Subcutaneous adipose tissue (tissue), 4 donors: ENCODE data around the gene ADARB2. TPM values are rescaled to one million over a fixed set of nuclear protein-coding genes. Genes with fewer than 3 reads are reported as not detected.

Experiments
- total RNA-seq, 4 donors: library from RNA; depleted of rRNA; stranded (reverse); fragments of >200 nt; gene quantifications; one replicate each; pipeline ENCODE4 v1.1.0, GENCODE V29; 2016
- TF ChIP-seq, protein P1 (sequence below): fragments of 450-650 bp; IDR thresholded peaks from one replicate; pipeline ENCODE4 v1.5.1; 2016; ENCODE audit warnings: low read depth, mild to moderate bottlenecking, control low read depth, antibody characterized with exemption, moderate library complexity

Gene ADARB2
- total RNA-seq, 4 donors from 2014 or later: under 0.01 to 0.65 (median 0.44) TPM; not detected in 1

DNA sequence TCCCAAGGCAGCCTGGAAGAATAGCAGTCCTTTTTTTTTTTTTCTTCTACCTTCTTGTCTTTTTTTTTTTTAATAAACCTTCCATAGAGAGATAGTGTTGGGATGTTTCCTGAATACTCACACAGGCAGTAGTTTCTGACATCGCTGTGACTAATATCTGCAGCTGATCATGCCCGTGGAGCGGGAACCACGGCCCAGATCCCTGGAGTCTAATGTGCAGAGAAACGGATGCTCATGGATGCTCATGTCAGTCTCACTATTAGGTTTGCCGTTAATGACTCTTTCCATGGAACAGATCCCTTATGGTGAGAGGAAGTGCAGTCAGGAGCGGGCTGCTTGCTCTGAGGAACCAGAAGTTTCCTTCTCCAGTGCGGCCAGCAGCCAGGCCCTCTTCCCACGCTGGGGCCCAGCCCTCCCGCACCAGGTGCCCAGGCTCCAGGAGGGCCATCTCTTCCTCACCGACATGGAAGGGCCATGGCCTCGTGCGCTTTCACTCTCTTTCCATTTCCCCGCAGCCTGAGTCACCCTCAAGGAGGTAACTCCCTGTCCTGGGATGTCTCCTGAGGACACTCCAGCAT lies 548.7 kb downstream of the ADARB2 start:
- TF ChIP-seq, protein P1, sequence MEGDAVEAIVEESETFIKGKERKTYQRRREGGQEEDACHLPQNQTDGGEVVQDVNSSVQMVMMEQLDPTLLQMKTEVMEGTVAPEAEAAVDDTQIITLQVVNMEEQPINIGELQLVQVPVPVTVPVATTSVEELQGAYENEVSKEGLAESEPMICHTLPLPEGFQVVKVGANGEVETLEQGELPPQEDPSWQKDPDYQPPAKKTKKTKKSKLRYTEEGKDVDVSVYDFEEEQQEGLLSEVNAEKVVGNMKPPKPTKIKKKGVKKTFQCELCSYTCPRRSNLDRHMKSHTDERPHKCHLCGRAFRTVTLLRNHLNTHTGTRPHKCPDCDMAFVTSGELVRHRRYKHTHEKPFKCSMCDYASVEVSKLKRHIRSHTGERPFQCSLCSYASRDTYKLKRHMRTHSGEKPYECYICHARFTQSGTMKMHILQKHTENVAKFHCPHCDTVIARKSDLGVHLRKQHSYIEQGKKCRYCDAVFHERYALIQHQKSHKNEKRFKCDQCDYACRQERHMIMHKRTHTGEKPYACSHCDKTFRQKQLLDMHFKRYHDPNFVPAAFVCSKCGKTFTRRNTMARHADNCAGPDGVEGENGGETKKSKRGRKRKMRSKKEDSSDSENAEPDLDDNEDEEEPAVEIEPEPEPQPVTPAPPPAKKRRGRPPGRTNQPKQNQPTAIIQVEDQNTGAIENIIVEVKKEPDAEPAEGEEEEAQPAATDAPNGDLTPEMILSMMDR: no peak

DNA sequence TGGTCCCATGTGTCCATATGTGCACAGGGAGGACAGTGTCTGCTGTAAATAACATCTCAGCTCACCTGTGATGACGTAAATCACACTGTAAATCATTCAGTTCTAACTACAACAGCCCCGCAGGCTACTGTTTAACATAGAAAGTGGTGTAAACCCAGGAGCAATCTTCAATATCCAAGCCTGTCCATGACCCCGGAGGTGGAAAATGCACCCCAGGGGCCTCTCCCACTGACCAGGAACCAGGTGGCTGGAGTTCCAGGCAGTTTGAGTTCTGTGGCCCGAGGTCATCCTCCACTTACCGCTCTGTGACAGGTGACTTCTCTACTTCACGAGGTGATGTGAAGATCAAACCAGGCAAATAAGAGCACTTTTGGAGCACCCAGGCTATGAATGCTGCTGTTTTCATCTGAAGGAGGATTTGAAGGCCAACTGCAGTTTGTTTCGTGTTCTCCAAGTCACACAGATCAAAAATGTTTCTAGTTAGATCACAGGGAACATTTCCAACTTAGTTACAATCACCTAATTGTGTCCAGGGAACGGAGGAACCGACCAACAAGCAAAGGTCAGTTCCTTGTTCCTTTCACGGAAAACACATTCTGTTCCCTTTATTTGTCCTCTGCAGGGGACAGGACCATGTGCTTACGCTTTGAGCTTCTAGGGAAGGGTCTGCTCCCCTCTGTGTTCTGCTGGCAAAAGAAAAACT lies 549.3 kb downstream of the ADARB2 start:
- TF ChIP-seq, protein P1: no peak

DNA sequence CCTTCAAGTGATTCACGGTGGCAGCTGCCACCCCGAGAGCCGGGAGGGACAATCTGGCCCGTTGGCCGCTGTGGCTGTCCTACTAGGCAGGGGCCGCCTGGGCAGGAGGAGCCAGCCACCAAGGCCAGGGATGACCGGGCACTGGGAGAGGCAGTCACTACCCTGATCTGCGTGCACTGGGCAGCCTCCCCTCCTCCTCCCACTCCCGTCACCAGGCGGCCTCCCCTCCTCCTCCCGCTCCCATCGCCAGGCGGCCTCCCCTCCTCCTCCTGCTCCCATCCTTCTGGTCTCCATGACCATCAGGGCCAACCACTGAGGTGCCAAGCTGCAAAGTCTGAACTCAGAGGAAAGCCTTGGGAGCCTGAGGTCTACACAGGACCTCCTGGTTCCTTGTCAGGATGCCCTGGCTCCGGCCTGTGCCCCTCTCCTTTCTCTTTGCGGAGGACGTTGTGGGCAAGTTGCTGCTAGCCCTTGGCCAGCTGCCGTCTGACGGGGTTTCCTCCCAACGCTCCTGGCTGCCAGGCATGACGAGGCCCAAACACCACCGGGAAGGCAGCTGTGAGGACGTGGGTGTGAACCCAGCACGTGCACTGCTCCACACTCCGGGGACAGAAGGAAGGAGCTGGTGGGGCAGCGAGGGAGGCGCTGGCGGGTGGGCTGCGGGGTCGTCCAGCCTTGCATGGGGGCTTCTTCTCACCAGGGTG lies 550.0 kb downstream of the ADARB2 start:
- TF ChIP-seq, protein P1: no peak

DNA sequence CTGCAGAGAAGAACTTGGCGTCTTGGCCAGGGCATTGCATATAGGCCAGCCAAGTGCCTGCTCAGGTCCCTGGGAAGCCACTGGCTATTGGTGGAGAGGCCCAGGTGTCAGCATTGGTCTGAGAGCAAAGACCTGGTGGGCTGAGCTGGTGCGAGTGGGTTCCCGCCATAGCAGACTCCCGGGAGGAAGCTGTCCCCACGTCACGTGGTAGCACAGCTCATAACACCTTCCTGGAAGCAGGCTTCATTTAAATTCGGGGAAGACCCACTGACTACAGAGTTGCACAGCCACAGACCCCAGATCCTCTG lies 550.7 kb downstream of the ADARB2 start:
- TF ChIP-seq, protein P1: no peak

DNA sequence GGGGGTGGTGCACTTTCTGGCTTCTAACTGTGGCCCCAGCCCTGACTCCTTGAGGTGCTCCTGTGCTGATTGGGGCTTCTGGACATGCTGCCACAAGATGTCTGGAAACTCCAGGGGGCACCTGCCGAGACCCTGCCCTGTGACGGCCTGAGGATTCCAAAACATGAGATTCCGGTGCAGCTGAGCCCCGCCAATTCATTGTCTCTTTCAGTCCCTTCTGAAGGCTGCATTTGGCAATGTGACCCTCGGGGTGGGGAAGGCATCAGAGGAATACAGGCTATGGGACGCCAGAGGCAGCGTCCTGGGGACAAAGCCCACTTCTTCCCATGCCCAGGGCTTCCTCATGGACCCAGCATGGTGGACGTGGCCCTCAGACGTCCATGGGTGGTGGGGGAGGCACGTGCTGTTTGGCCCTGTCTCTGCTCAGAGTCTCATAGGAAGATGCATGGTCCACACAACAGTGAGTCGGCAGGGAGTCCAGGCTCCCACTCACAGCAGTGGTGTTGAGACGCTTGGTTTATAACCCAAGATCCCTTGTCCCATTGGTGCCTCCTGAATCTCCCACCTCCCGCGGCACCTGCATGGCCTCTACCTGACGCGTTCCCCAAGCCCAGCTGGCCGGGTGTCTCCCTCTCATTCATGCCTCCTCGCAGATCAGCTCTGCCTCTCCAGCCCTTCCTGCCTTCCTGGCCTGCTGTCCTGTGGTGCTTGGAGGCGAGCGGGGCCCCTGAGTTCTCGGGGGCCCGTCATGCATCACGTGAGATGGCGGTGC lies 551.2 kb downstream of the ADARB2 start:
- TF ChIP-seq, protein P1: no peak

DNA sequence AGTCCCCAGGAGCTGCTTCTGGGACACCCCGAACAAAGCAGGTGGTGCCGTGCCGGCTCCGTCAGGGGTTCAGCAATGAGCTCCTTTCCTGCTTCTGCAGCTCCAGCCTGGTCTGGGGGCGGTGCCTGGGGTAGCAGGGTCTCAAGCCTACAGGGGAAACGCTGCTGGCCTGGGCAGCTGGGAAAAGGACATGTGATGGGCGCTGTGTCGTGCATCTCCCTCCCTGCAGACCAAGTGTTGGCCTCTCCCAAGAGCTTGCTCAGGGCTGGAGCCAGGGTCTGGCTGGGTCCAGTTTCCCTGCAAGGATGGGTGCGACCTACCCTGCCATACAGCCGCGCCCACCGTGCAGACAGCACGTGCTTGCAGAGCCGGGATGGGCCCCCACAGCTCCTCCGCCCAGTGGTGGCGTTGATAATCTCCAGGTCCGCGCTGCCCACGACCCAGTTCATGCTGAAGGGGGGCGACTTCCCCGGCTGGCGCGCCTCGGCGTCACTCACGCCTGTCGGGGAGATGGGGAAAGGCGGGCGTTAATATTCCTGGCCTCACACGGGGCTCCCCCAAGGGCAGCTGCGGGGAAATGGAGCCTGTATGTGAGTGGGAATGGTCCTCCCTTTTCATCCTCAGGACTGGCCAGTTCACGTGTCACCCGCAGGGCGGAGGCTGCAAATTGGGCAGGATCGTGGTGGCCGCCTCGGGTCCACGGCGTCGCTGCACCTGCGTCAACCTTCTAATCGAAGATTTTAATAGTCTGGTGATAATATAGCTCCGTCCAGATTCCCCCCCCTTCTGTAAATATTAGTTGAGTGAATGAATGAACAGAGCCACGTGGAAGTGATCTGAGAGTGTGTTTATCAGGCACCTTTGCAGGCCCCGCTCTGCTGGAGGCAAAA lies 552.5 kb downstream of the ADARB2 start:
- TF ChIP-seq, protein P1: no peak
